ENCODE data around the gene TRPV4. TPM values are rescaled to one million over a fixed set of nuclear protein-coding genes. Genes with fewer than 3 reads are reported as not detected.
A peak's percentile ranks its signal among the peaks of the same experiment; 100 is the strongest.

Gene TRPV4
- polyA plus RNA-seq, 1 donor from 2014 or later = not detected

- Histone ChIP-seq H2AFZ (ENCODE audit: low read depth, low read length) (no peak overlapping the region), H4K20me1 (ENCODE audit: insufficient read depth) (no peaks in the 10 kb centered on the region), H3K4me2 (ENCODE audit: low read length) (peak overlapping the region; percentile 65), H3K9me2 (ENCODE audit: insufficient read depth, low read length) (no peaks in the 10 kb centered on the region), H3K27me3 (ENCODE audit: insufficient read depth, low read depth, low read length) (no peaks in the 10 kb centered on the region), H3K9me3 (ENCODE audit: low read length) (no peaks in the 10 kb centered on the region), H3K27ac (ENCODE audit: low read length) (peak overlapping the region; percentile 90), H3K9ac (ENCODE audit: low read length) (peak overlapping the region; percentile 64), H3K79me2 (replicated peaks; ENCODE audit: insufficient read depth, low read length) (peaks cover 58% of the 10 kb centered on the region), H3F3A (ENCODE audit: insufficient read depth, low read length, poor library complexity, severe bottlenecking) (peaks cover 6% of the 10 kb centered on the region), H3K36me3 (ENCODE audit: insufficient read depth, low read length) (no peaks in the 10 kb centered on the region), H3K4me3 (ENCODE audit: low read length) (peak overlapping the region; percentile 54)
- TF ChIP-seq RAD21 (conservative IDR thresholded peaks at IDR 0.05) (no peak), SMC3 (conservative IDR thresholded peaks at IDR 0.05; ENCODE audit: poor library complexity) (no peak), CTCF (IDR thresholded peaks at IDR 0.05; ENCODE audit: poor library complexity, severe bottlenecking) (no peak), EZH2 (IDR thresholded peaks at IDR 0.05; ENCODE audit: borderline replicate concordance, insufficient read depth, low read length, poor library complexity, severe bottlenecking) (no peak), EP300 (conservative IDR thresholded peaks at IDR 0.05; ENCODE audit: poor library complexity, severe bottlenecking) (no peak), REST (IDR thresholded peaks at IDR 0.05; ENCODE audit: borderline replicate concordance) (no peak), POLR2AphosphoS5 (IDR thresholded peaks at IDR 0.05) (no peak), TAF1 (IDR thresholded peaks at IDR 0.05; ENCODE audit: low read depth) (no peak), MXI1 (conservative IDR thresholded peaks at IDR 0.05; ENCODE audit: poor library complexity, severe bottlenecking) (no peak)
These were observed 97.2 kb downstream of the TRPV4 start for GRCh38 chr12:109735825-109736551.

GRCh38 chr12:109735051-109735521, 98.1 kb downstream of the TRPV4 start:
- peak overlapping the region; percentile 19 for H3K9ac ChIP-seq (ENCODE audit: low read length)
- H3K27ac ChIP-seq (ENCODE audit: low read length) = no peak overlapping the region
- no peak overlapping the region for H2AFZ ChIP-seq (ENCODE audit: low read depth, low read length)
- no peaks in the 10 kb centered on the region for H3K9me3 ChIP-seq (ENCODE audit: low read length)
- H3K4me2 ChIP-seq (ENCODE audit: low read length) = peak overlapping the region; percentile 51
- peaks cover 6% of the 10 kb centered on the region for H3F3A ChIP-seq (ENCODE audit: insufficient read depth, low read length, poor library complexity, severe bottlenecking)
- H4K20me1 ChIP-seq (ENCODE audit: insufficient read depth) = no peaks in the 10 kb centered on the region
- no peak for TF ChIP-seq EZH2 (IDR thresholded peaks at IDR 0.05; ENCODE audit: borderline replicate concordance, insufficient read depth, low read length, poor library complexity, severe bottlenecking)
- TF ChIP-seq RAD21 (conservative IDR thresholded peaks at IDR 0.05) = no peak
- TF ChIP-seq SMC3 (conservative IDR thresholded peaks at IDR 0.05; ENCODE audit: poor library complexity) = no peak
- no peak for TF ChIP-seq REST (IDR thresholded peaks at IDR 0.05; ENCODE audit: borderline replicate concordance)
- no peak for TF ChIP-seq POLR2AphosphoS5 (IDR thresholded peaks at IDR 0.05)
- no peak for TF ChIP-seq EP300 (conservative IDR thresholded peaks at IDR 0.05; ENCODE audit: poor library complexity, severe bottlenecking)
- no peak for TF ChIP-seq MXI1 (conservative IDR thresholded peaks at IDR 0.05; ENCODE audit: poor library complexity, severe bottlenecking)
- no peak for TF ChIP-seq TAF1 (IDR thresholded peaks at IDR 0.05; ENCODE audit: low read depth)
- no peak for TF ChIP-seq CTCF (IDR thresholded peaks at IDR 0.05; ENCODE audit: poor library complexity, severe bottlenecking)
- no peaks in the 10 kb centered on the region for H3K36me3 ChIP-seq (ENCODE audit: insufficient read depth, low read length)
- peaks cover 51% of the 10 kb centered on the region for H3K79me2 ChIP-seq (replicated peaks; ENCODE audit: insufficient read depth, low read length)
- H3K27me3 ChIP-seq (ENCODE audit: insufficient read depth, low read depth, low read length) = no peaks in the 10 kb centered on the region
- no peaks in the 10 kb centered on the region for H3K9me2 ChIP-seq (ENCODE audit: insufficient read depth, low read length)
- peak overlapping the region; percentile 51 for H3K4me3 ChIP-seq (ENCODE audit: low read length)
